Panc1 (cell line): Measurements from ENCODE around the gene EXOC6B. TPM values are rescaled to one million over a fixed set of nuclear protein-coding genes. Genes with fewer than 3 reads are reported as not detected.

Source experiments
- ATAC-seq: fragments of 200-7000 bp; cut with Tn5 transposase; 2 replicates; pipeline ENCODE4 v1.9.1; 2020; ENCODE audit warnings: mild to moderate bottlenecking, moderate library complexity
- BruUV-seq: library from RNA; stranded (reverse); fragments of 400-500 nt; replicated peaks from 2 replicates; lab custom pipeline; 2021; lab: Mats Ljungman, UMichigan
- CTCF ChIA-PET: fragments of 300-600 bp; sonication (Branson Sonifier 250); formaldehyde crosslinking; loops from one replicate; lab custom pipeline; 2022; ENCODE audit warnings: antibody characterized with exemption; lab: Charles Lee
- POLR2A ChIA-PET: fragments of 300-600 bp; sonication (Branson Sonifier 250); formaldehyde crosslinking; loops from one replicate; lab custom pipeline; 2022; ENCODE audit warnings: antibody characterized with exemption; lab: Charles Lee
- DNase-seq: peaks from one replicate; pipeline ENCODE4 v3.0.0-alpha.2; 2010; ENCODE audit warnings: low read depth, low spot score
- H3K27ac ChIP-seq: 2 replicates; pipeline ENCODE4 v1.5.1; 2011; ENCODE audit warnings: mild to moderate bottlenecking, low read length, inconsistent platforms
- H3K27me3 ChIP-seq: fragments of 200-500 bp; sonication (Bioruptor generic); 2 replicates; pipeline ENCODE4 v1.6.0; 2014; ENCODE audit warnings: low read length, inconsistent platforms; ENCODE audit not compliant: control insufficient read depth, insufficient read depth
- H3K36me3 ChIP-seq: fragments of 200-500 bp; sonication (Bioruptor generic); 2 replicates; pipeline ENCODE4 v1.5.1; 2014; ENCODE audit warnings: inconsistent platforms, mild to moderate bottlenecking, low read length, moderate library complexity; ENCODE audit not compliant: control insufficient read depth, insufficient read depth
- H3K4me1 ChIP-seq: 2 replicates; pipeline ENCODE4 v1.5.1; 2011; ENCODE audit warnings: inconsistent platforms, mild to moderate bottlenecking, low read length, moderate library complexity; ENCODE audit not compliant: control insufficient read depth, insufficient read depth
- H3K4me3 ChIP-seq, 2 experiments: 2 replicates each; pipeline ENCODE4 v1.5.1; 2011 to 2012; ENCODE audit warnings: low read depth in 2 of 2, low read length in 2 of 2, mild to moderate bottlenecking in 2 of 2, inconsistent platforms in 1 of 2, moderate library complexity in 1 of 2
- H3K9me3 ChIP-seq: fragments of 200-500 bp; sonication (Bioruptor generic); 2 replicates; pipeline ENCODE4 v1.5.1; 2014; ENCODE audit warnings: low read depth, mild to moderate bottlenecking, inconsistent platforms, low read length, moderate library complexity; ENCODE audit not compliant: control insufficient read depth, insufficient read depth
- CTCF ChIP-seq: fragments of 450-650 bp; IDR thresholded peaks from 2 replicates; pipeline ENCODE4 v1.5.1; 2017; ENCODE audit warnings: mild to moderate bottlenecking
- POLR2AphosphoS5 ChIP-seq: IDR thresholded peaks from 2 replicates; pipeline ENCODE4 v1.6.1; 2012; ENCODE audit warnings: mild to moderate bottlenecking, low read depth, low read length, moderate library complexity
- REST ChIP-seq, 2 experiments: IDR thresholded peaks; 2 replicates each; pipeline ENCODE4 v1.6.1; 2011 to 2012; ENCODE audit warnings: low read depth in 2 of 2, control low read depth in 1 of 2, low read length in 1 of 2, mild to moderate bottlenecking in 1 of 2, moderate library complexity in 1 of 2; ENCODE audit not compliant: insufficient read depth in 1 of 2
- SIN3A ChIP-seq: IDR thresholded peaks from 2 replicates; pipeline ENCODE4 v1.6.1; 2012; ENCODE audit warnings: low read depth, mild to moderate bottlenecking, low read length, moderate library complexity, borderline replicate concordance; ENCODE audit not compliant: insufficient read depth
- TCF7L2 ChIP-seq: IDR thresholded peaks from 2 replicates; pipeline ENCODE4 v1.6.1; 2011; ENCODE audit warnings: mild to moderate bottlenecking, low read depth, low read length, inconsistent platforms
- in situ Hi-C: cut with HindIII; loops from 2 replicates; pipeline ENCODE4 v1.10.0; 2016; ENCODE audit warnings: low sequenced_read_pairs, low pct_unique_long_range_greater_than_20kb
- intact Hi-C: fragments of 100-400 bp; cut with micrococcal nuclease; formaldehyde crosslinking; loops from one replicate; pipeline ENCODE4 v1.10.0; 2022; ENCODE audit not compliant: unreplicated experiment
- total RNA-seq: library from RNA; stranded (reverse); gene quantifications from one replicate; pipeline ENCODE4 v1.2.1, GENCODE V29; 2021; ENCODE audit not compliant: unreplicated experiment

The EXOC6B gene
- total RNA-seq, 1 experiment from 2014 or later, result 23.2 TPM

- no peaks in the 10 kb centered on the region for H3K36me3 ChIP-seq
- TF ChIP-seq REST (IDR thresholded peaks at IDR 0.05; ENCODE audit: insufficient read depth in 1 of 2, low read depth in 2 of 2, low read length in 1 of 2) (no peak), CTCF (peak; percentile 81), SIN3A (no peak), TCF7L2 (no peak)
- H3K4me3 ChIP-seq, result no peak overlapping the region
- H3K4me1 ChIP-seq, result 0 out of 2 replicates have a peak, but pooled peaks cover 4% of the 10 kb centered on the region
- intact Hi-C loops (loop anchor here (1.0 to 10.0 kb wide), 2 partner anchors 89 to 255 kb away; no protein-coding TSS in a partner anchor), in situ Hi-C loops (no loop called here)
- H3K9me3 ChIP-seq, result no peaks in the 10 kb centered on the region
- H3K27me3 ChIP-seq, result peaks cover 12% of the 10 kb centered on the region; the same call in 1 of the 2 replicates
- BruUV-seq, result no TSS peak
- peak; percentile 61 for DNase-seq
- peak; percentile 81 for ATAC-seq
- H3K27ac ChIP-seq, result no peak overlapping the region
- POLR2A ChIA-PET, result interaction anchor here (0.7 kb wide), 1 partner anchor 37 kb away, joined by 28 read pairs; no protein-coding TSS in a partner anchor
- CTCF ChIA-PET, result interaction anchor here (0.6 to 1.4 kb wide), 6 partner anchors 43 to 575 kb away, joined by 3 to 19 read pairs (median 8); no protein-coding TSS in a partner anchor
Observed at GRCh38 chr2:72859831-72860262, 34.0 kb upstream of the EXOC6B start.

- in situ Hi-C loops, result no loop called here
- DNase-seq, result no peak
Observed at GRCh38 chr2:72851333-72851732, 25.5 kb upstream of the EXOC6B start.

More at GRCh38 chr2:72851333-72851732, 25.5 kb upstream of the EXOC6B start:
- intact Hi-C loops, result no loop called here
- Histone ChIP-seq H3K27me3 (peaks cover 6% of the 10 kb centered on the region; the same call in 1 of the 2 replicates), H3K9me3 (no peaks in the 10 kb centered on the region), H3K4me3 (no peak overlapping the region), H3K36me3 (no peaks in the 10 kb centered on the region), H3K4me1 (no peaks in the 10 kb centered on the region), H3K27ac (no peak overlapping the region)
- ChIA-PET CTCF (no interaction called here), POLR2A (no interaction called here)
- TF ChIP-seq TCF7L2 (no peak), POLR2AphosphoS5 (no peak), CTCF (no peak), SIN3A (no peak), REST (IDR thresholded peaks at IDR 0.05; ENCODE audit: insufficient read depth in 1 of 2, low read depth in 2 of 2, low read length in 1 of 2) (no peak)
- no peak for ATAC-seq
- BruUV-seq, result no TSS peak
